ENCODE data around the gene CHST5. TPM values are rescaled to one million over a fixed set of nuclear protein-coding genes. Genes with fewer than 3 reads are reported as not detected.

The CHST5 gene
- total RNA-seq, 1 experiment from 2014 or later, result 0.11 TPM

DNA sequence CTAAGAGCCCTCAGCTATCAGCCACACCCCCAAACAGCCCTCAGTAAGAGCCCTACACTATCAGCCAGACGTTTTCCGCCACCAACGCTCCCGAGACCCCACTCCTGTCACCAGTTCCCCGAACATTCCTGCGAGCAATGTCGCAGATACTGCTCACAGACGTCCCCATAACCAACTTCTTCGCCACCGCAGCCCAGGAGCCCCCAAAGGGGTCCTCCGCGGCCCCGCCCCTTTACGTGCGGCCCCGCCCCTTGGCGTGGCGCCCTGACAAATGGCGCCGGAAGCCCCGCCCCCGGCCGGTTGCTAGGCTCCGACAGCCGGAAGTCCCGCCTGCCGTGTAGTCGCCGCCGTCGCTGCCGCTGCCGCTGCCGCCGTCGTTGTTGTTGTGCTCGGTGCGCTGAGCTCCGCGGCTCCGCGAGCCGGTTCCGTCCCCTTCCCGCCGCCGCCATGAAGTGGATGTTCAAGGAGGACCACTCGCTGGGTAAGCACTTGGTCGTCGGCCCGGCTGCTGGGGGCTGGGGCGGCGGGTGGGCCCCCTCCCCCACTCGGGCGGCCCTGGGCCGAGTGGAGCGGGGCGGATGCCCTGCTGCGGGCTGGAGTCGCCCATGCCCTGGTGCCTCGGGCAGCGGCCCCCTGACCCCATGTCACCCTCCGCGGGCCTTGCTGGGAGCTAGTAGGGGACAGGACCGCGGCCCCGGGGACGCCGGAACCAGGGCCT, 30.3 kb upstream of the CHST5 start, which contains the start of gene GABARAPL2:
Gene GABARAPL2, plus strand, starts transcription at position 340 of the 718 bp plus-strand sequence. Its CDS starts 108 bp downstream, at position 448.
- H3K9me3 ChIP-seq, result no peaks in the 10 kb centered on the region
- TF ChIP-seq, protein P1, sequence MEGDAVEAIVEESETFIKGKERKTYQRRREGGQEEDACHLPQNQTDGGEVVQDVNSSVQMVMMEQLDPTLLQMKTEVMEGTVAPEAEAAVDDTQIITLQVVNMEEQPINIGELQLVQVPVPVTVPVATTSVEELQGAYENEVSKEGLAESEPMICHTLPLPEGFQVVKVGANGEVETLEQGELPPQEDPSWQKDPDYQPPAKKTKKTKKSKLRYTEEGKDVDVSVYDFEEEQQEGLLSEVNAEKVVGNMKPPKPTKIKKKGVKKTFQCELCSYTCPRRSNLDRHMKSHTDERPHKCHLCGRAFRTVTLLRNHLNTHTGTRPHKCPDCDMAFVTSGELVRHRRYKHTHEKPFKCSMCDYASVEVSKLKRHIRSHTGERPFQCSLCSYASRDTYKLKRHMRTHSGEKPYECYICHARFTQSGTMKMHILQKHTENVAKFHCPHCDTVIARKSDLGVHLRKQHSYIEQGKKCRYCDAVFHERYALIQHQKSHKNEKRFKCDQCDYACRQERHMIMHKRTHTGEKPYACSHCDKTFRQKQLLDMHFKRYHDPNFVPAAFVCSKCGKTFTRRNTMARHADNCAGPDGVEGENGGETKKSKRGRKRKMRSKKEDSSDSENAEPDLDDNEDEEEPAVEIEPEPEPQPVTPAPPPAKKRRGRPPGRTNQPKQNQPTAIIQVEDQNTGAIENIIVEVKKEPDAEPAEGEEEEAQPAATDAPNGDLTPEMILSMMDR (IDR thresholded peaks at IDR 0.05; ENCODE audit: insufficient read depth in 1 of 2, low read depth in 1 of 2, low read length in 1 of 2, severe bottlenecking in 1 of 2, unreplicated experiment in 1 of 2), result no peak
- no peaks in the 10 kb centered on the region for H3K27me3 ChIP-seq (replicated peaks; ENCODE audit: control insufficient read depth, insufficient read depth, low read length)
- ChIA-PET POLR2A (interaction anchor here (1.4 to 2.5 kb wide), 2 partner anchors 10 to 81 kb away, joined by 3 to 9 read pairs; partner anchors contain the start of genes KARS1 and TERF2IP), CTCF (interaction anchor here (1.9 to 2.5 kb wide), 3 partner anchors 16 to 82 kb away, joined by 7 to 20 read pairs (median 8); partner anchors contain the start of genes KARS1 and TERF2IP)
- peaks cover 7% of the 10 kb centered on the region for H3K36me3 ChIP-seq (ENCODE audit: control insufficient read depth, insufficient read depth, low read length)
- intact Hi-C loops (cut with micrococcal nuclease; ENCODE audit: unreplicated experiment), result loop anchor here (1.0 to 5.0 kb wide), 3 partner anchors 10 to 196 kb away; partner anchors contain the start of genes ADAT1 and TMEM231
- peak; percentile 88 to 95 for DNase-seq
- H3K4me3 ChIP-seq (ENCODE audit: low read depth, low read length), result peak within 1 kb of the TSS; percentile 44
- BruUV-seq (replicated peaks), result no TSS peak
- peak within 1 kb of the TSS; percentile 58 for H3K27ac Mint-ChIP-seq (ENCODE audit: unreplicated experiment)
- peak within 1 kb of the TSS; percentile 85 for H3K4me3 Mint-ChIP-seq (ENCODE audit: unreplicated experiment)
- 0 out of 2 replicates have a peak, but pooled peaks cover 10% of the 10 kb centered on the region for H3K4me1 ChIP-seq
- no peaks in the 10 kb centered on the region for H3K4me1 Mint-ChIP-seq (ENCODE audit: low read depth, unreplicated experiment)
- peaks cover 22% of the 10 kb centered on the region for H3K36me3 Mint-ChIP-seq (ENCODE audit: insufficient read depth, unreplicated experiment)
- no peaks in the 10 kb centered on the region for H3K9me3 Mint-ChIP-seq (ENCODE audit: unreplicated experiment)
- H3K27me3 Mint-ChIP-seq (ENCODE audit: insufficient read depth, unreplicated experiment), result peaks cover 10% of the 10 kb centered on the region

DNA sequence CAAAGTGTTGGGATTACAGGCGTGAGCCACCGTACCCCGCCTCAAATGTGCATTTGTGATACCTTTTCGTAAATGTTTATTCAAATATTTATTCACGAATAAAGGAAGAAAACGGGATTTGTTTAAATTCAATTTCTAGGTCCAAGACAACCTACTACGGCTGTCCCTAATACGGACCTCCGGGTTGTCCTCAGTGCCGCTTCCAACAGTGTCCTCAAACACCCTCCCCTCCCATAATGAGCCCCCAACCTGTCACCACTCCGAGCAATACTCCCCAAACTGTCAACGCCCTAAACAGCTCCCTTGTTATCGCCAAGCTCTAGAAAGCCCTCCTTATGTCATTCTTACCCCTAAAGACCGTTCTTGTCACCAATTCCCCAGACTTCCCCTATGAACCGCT, 29.7 kb upstream of the CHST5 start:
- Mint-ChIP-seq H3K27me3 (ENCODE audit: insufficient read depth, unreplicated experiment) (peaks cover 10% of the 10 kb centered on the region), H3K36me3 (ENCODE audit: insufficient read depth, unreplicated experiment) (peaks cover 22% of the 10 kb centered on the region), H3K4me1 (ENCODE audit: low read depth, unreplicated experiment) (no peaks in the 10 kb centered on the region), H3K27ac (ENCODE audit: unreplicated experiment) (peak overlapping the region; percentile 58), H3K4me3 (ENCODE audit: unreplicated experiment) (peak overlapping the region; percentile 85), H3K9me3 (ENCODE audit: unreplicated experiment) (no peaks in the 10 kb centered on the region)
- TF ChIP-seq, protein P1 (IDR thresholded peaks at IDR 0.05; ENCODE audit: insufficient read depth in 1 of 2, low read depth in 1 of 2, low read length in 1 of 2, severe bottlenecking in 1 of 2, unreplicated experiment in 1 of 2), result no peak
- BruUV-seq (replicated peaks), result no TSS peak
- no peak for DNase-seq
- ChIA-PET POLR2A (interaction anchor here (0.9 to 2.5 kb wide), 5 partner anchors 9 to 82 kb away, joined by 3 to 9 read pairs (median 6); partner anchors contain the start of genes ADAT1, KARS1 and TERF2IP), CTCF (interaction anchor here (0.9 to 2.5 kb wide), 5 partner anchors 11 to 261 kb away, joined by 3 to 20 read pairs (median 7); partner anchors contain the start of genes KARS1 and TERF2IP)
- Histone ChIP-seq H3K27me3 (replicated peaks; ENCODE audit: control insufficient read depth, insufficient read depth, low read length) (no peaks in the 10 kb centered on the region), H3K36me3 (ENCODE audit: control insufficient read depth, insufficient read depth, low read length) (peaks cover 6% of the 10 kb centered on the region), H3K4me1 (0 out of 2 replicates have a peak, but pooled peaks cover 10% of the 10 kb centered on the region), H3K4me3 (ENCODE audit: low read depth, low read length) (peak overlapping the region; percentile 44), H3K9me3 (no peaks in the 10 kb centered on the region)
- intact Hi-C loops (cut with micrococcal nuclease; ENCODE audit: unreplicated experiment), result loop anchor here (1.0 to 5.0 kb wide), 5 partner anchors 9 to 197 kb away; partner anchors contain the start of genes ADAT1, TMEM170A and TMEM231

DNA sequence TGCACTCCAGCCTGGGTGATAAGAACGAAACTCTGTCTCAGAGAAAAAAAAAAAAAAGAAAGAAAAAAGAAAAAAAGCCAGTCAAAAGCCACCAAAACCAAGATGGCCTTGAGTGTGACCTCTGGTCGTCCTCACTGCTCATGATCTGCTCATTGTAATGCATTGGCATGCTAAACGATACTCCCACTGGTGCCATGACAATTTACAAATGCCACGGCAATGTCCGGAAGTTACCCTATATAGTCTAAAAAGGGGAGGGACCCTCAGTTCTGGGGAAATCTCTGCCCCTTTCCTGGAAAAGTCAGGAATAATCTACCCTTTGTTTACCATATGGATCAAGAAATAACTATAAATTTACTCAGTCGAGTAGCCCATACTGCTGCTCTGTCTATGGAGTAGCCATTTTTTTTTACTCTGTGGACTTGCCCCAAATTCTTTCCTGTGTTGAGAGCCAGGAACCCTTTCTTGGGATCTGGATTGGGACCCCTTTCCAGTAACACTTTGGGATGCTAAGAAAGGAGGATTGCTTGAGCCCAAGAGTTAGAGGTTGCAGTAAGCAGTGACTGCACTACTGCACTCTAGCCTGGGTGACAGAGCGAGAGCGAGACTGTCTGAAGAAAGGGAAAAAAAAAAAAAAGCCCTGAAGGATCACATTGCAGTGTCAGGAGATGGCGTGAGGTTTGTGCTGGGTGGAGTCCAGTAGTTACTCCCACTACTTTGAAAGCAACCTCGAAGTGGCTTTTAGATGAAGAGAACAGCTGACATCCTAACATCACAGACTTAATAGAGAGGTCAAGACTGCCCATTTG, 23.9 kb upstream of the CHST5 start:
- no peaks in the 10 kb centered on the region for H3K9me3 Mint-ChIP-seq (ENCODE audit: unreplicated experiment)
- no peaks in the 10 kb centered on the region for H3K27me3 ChIP-seq (replicated peaks; ENCODE audit: control insufficient read depth, insufficient read depth, low read length)
- no TSS peak for BruUV-seq (replicated peaks)
- H3K36me3 Mint-ChIP-seq (ENCODE audit: insufficient read depth, unreplicated experiment), result peaks cover 6% of the 10 kb centered on the region
- peaks cover 10% of the 10 kb centered on the region for H3K27me3 Mint-ChIP-seq (ENCODE audit: insufficient read depth, unreplicated experiment)
- H3K4me3 ChIP-seq (ENCODE audit: low read depth, low read length), result no peak overlapping the region
- H3K27ac Mint-ChIP-seq (ENCODE audit: unreplicated experiment), result no peak overlapping the region
- no peak for DNase-seq
- intact Hi-C loops (cut with micrococcal nuclease; ENCODE audit: unreplicated experiment), result no loop called here
- H3K4me1 Mint-ChIP-seq (ENCODE audit: low read depth, unreplicated experiment), result peaks cover 6% of the 10 kb centered on the region
- TF ChIP-seq, protein P1 (IDR thresholded peaks at IDR 0.05; ENCODE audit: insufficient read depth in 1 of 2, low read depth in 1 of 2, low read length in 1 of 2, severe bottlenecking in 1 of 2, unreplicated experiment in 1 of 2), result no peak
- CTCF ChIA-PET, result interaction anchor here (0.7 to 0.9 kb wide), 2 partner anchors 11 to 42 kb away, joined by 3 to 5 read pairs; no protein-coding TSS in a partner anchor
- no peak overlapping the region for H3K4me3 Mint-ChIP-seq (ENCODE audit: unreplicated experiment)
- H3K36me3 ChIP-seq (ENCODE audit: control insufficient read depth, insufficient read depth, low read length), result no peaks in the 10 kb centered on the region
- 0 out of 2 replicates have a peak, but pooled peaks cover 1% of the 10 kb centered on the region for H3K4me1 ChIP-seq
- H3K9me3 ChIP-seq, result no peaks in the 10 kb centered on the region
- POLR2A ChIA-PET, result no interaction called here
